ENCODE data around the gene PANK2.

- TF ChIP-seq CTCF (IDR thresholded peaks at IDR 0.05; ENCODE audit: control extremely low read depth in 1 of 3, insufficient read depth in 1 of 3, low read depth in 1 of 3, low read length in 3 of 3) = no peak
- no peak for TF ChIP-seq POLR2AphosphoS5 (IDR thresholded peaks at IDR 0.05; ENCODE audit: low read depth, low read length)
Observed at GRCh38 chr20:3864518-3864917, 24.7 kb upstream of the PANK2 start.
